AG04450 (cell line): Measurements from ENCODE around the gene PNPLA6. TPM values are rescaled to one million over a fixed set of nuclear protein-coding genes. Genes with fewer than 3 reads are reported as not detected.

Experiments used
- CTCF ChIA-PET: fragments of 300-600, 350-600 bp; formaldehyde crosslinking; extraction: SDS; loops from one replicate; lab custom pipeline; 2022; ENCODE audit warnings: antibody characterized with exemption, inconsistent platforms; lab: Charles Lee
- POLR2A ChIA-PET: fragments of 350-600 bp; formaldehyde crosslinking; extraction: SDS; loops from one replicate; lab custom pipeline; 2021; ENCODE audit warnings: antibody characterized with exemption, inconsistent platforms; lab: Yijun Ruan, JAX
- DNase-seq: peaks from one replicate; pipeline ENCODE4 v3.0.0-alpha.2; 2011; ENCODE audit warnings: low read depth, low spot score
- H3K27ac ChIP-seq: one replicate; pipeline ENCODE4 v1.5.1; 2012; ENCODE audit warnings: low read depth, low read length, control low read depth
- H3K27me3 ChIP-seq: one replicate; pipeline ENCODE4 v1.6.0; 2012; ENCODE audit warnings: low read length; ENCODE audit not compliant: control insufficient read depth, insufficient read depth
- H3K4me3 ChIP-seq: 2 replicates; pipeline ENCODE4 v1.5.1; 2011; ENCODE audit warnings: mild to moderate bottlenecking, low read depth, low read length, control low read depth
- H3K9me3 ChIP-seq: 2 replicates; pipeline ENCODE4 v1.5.1; 2012; ENCODE audit warnings: low read length; ENCODE audit not compliant: control insufficient read depth, insufficient read depth
- polyA plus RNA-seq: library from polyadenylated mRNA; depleted of rRNA; stranded (reverse); fragments of >200 nt; gene quantifications from 2 replicates; pipeline ENCODE4 v1.2.3, GENCODE V29; 2011
- TF ChIP-seq, protein P1 (sequence below): IDR thresholded peaks from 2 replicates; pipeline ENCODE4 v1.5.1; 2011; ENCODE audit warnings: low read depth, low read length, control low read depth, inconsistent platforms

Gene PNPLA6
- polyA plus RNA-seq, 1 experiment = 17.0 TPM

DNA sequence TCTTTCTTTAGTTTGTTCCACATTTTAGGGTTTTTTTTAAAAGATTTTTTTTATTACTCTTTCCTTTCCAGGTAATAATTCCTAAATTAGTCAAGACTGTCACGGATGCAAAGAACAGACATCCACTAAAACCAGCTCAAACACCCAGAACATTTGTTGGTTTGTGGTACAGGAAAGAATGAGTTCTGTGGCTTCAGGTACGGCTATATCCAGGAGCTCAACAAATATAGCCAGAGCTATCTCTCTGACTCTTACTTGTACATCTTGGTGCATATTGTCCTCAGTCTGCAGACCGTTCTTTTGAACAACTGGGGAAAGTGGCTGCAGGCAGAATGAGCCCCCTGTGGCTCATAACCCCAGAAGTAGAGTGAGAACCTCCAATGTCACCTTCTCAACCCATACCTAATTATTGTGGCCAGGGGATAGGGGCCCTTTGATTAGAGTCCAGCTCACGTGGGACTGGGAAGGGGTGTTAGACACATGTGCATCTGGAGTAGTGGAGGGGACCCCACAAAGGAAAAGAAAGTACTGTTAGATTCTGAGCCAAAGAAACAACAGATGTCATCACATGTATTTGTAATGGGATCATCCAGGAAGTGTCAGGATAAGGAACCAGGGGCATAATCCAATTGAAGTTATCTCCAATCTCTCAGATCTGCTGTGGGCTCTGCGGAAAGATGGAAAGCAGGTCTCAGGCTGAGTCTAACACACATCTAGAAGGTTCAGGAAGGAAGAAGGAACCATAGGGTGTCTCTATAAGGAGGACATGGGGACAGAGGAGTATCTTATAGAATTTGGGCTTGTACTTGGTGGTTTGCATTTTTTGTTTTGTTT is 21.5 kb upstream of the PNPLA6 start:
- no peak overlapping the region for H3K4me3 ChIP-seq
- ChIA-PET POLR2A (no interaction called here), CTCF (interaction anchor here (0.5 kb wide), 1 partner anchor 10 kb away, joined by 3 read pairs; no protein-coding TSS in a partner anchor)
- H3K9me3 ChIP-seq = no peaks in the 10 kb centered on the region; the same call in 1 of the 2 replicates
- TF ChIP-seq, protein P1, sequence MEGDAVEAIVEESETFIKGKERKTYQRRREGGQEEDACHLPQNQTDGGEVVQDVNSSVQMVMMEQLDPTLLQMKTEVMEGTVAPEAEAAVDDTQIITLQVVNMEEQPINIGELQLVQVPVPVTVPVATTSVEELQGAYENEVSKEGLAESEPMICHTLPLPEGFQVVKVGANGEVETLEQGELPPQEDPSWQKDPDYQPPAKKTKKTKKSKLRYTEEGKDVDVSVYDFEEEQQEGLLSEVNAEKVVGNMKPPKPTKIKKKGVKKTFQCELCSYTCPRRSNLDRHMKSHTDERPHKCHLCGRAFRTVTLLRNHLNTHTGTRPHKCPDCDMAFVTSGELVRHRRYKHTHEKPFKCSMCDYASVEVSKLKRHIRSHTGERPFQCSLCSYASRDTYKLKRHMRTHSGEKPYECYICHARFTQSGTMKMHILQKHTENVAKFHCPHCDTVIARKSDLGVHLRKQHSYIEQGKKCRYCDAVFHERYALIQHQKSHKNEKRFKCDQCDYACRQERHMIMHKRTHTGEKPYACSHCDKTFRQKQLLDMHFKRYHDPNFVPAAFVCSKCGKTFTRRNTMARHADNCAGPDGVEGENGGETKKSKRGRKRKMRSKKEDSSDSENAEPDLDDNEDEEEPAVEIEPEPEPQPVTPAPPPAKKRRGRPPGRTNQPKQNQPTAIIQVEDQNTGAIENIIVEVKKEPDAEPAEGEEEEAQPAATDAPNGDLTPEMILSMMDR = no peak
- no peaks in the 10 kb centered on the region for H3K27me3 ChIP-seq
- H3K27ac ChIP-seq = no peak overlapping the region
- no peak for DNase-seq

DNA sequence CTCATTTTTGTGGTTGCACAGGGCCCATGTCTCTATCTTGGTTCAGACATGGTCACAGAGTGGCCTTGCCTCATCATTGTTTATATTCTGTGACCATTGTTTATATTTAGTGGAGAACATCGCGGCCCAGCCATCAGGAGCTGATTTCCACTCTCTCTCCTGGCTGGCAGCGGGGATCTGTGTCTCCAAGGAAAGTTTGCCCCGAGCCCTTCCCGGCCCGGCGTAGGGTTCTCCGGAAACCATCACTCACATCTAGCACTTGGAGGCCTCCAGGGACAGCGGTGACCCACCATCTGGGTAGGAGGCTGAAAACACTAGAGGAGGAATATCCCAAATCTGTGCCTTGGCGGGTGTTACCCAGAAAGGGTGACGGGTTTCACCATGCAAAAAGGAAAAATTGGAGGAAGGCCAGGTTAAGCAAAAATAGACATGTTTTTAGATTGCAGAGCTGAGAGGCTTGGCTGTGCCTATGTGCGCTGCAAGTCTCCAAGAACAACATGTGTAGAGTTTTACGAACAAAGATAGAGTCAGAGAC is 20.3 kb upstream of the PNPLA6 start:
- H3K27me3 ChIP-seq = no peaks in the 10 kb centered on the region
- no peak for DNase-seq
- H3K27ac ChIP-seq = peak overlapping the region; percentile 57
- TF ChIP-seq, protein P1 = no peak
- H3K4me3 ChIP-seq = peak overlapping the region; percentile 67
- ChIA-PET CTCF (no interaction called here), POLR2A (interaction anchor here (0.5 to 2.5 kb wide), 5 partner anchors 9 to 161 kb away, joined by 3 to 6 read pairs (median 4); no protein-coding TSS in a partner anchor)
- no peaks in the 10 kb centered on the region; the same call in 1 of the 2 replicates for H3K9me3 ChIP-seq

DNA sequence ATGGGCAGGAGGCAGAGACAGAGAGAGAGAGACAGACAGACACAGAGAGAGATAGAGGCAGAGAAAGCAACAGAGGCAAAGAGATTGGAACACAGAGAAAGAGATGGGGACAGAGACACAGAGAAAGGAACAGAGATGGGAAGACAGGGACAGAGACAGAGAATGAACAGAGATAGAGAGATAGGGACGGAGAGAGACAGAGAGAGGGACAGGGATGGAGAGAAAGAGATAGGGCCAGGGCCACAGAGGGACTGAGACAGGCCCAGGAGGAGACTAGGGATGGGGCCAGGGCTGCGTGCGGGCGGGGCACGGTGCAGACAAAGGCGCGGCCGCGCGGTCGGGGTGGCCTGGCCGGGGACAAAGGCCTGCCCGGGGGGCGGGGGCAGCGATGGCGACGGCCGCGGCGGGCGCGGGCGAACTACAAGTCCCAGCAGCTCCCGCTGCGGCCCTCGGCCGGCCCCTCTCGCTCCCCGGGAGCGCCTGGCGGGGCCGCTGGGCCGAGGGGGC is 19.8 kb upstream of the PNPLA6 start, which contains the start of gene ZNF358:
TSS of gene ZNF358 (plus strand) at position 459 of the 507 bp plus-strand sequence. CDS start 3,140 bp downstream, outside the sequence.
- Histone ChIP-seq H3K4me3 (peak within 1 kb of the TSS; percentile 75), H3K27ac (peak within 1 kb of the TSS; percentile 57), H3K9me3 (no peaks in the 10 kb centered on the region; the same call in 1 of the 2 replicates), H3K27me3 (no peaks in the 10 kb centered on the region)
- DNase-seq = no peak
- ChIA-PET CTCF (no interaction called here), POLR2A (interaction anchor here (0.5 to 2.5 kb wide), 6 partner anchors 10 to 161 kb away, joined by 3 to 6 read pairs (median 4); no protein-coding TSS in a partner anchor)
- TF ChIP-seq, protein P1 = no peak

DNA sequence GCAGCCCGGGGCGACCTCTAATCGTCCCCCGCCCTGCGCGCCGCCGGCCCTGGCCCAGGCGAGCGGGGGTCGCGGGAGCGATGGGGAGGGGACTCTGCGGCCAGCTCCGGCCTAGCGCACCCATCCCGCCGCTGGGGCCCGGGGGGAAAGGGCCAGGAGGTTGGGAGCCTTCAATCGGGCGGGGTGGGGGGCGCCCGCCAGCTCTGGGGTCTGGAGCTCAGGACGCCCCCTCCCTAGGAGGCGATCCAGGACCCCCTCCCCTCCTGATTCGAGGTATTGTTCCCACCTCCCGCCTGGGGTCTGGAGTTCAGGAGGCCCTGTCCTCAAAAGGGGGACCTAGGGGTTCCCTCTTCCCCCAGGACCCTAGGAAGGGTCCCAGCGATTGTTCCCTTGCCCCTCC is 19.2 kb upstream of the PNPLA6 start:
- H3K27ac ChIP-seq = no peak overlapping the region
- POLR2A ChIA-PET = interaction anchor here (0.5 to 2.5 kb wide), 5 partner anchors 10 to 118 kb away, joined by 3 to 6 read pairs (median 3); no protein-coding TSS in a partner anchor
- TF ChIP-seq, protein P1 = no peak
- peak overlapping the region; percentile 75 for H3K4me3 ChIP-seq
- no peaks in the 10 kb centered on the region for H3K27me3 ChIP-seq
- H3K9me3 ChIP-seq = no peaks in the 10 kb centered on the region; the same call in 1 of the 2 replicates
- CTCF ChIA-PET = no interaction called here
- no peak for DNase-seq
